Fibroblast of the aortic adventitia (primary cell): ENCODE data around the gene TRABD2B. TPM values are rescaled to one million over a fixed set of nuclear protein-coding genes. Genes with fewer than 3 reads are reported as not detected.

Source experiments
- DNase-seq: peaks from one replicate; pipeline ENCODE4 v3.0.0-alpha.2; 2010; ENCODE audit warnings: low read depth
- H3K4me3 ChIP-seq: 2 replicates; pipeline ENCODE4 v1.5.1; 2011; ENCODE audit warnings: low read depth, mild to moderate bottlenecking, control low read depth, low read length, moderate library complexity
- total RNA-seq: library from RNA; depleted of rRNA; stranded (reverse); fragments of >200 nt; gene quantifications from 2 replicates; pipeline ENCODE4 v1.2.3, GENCODE V29; 2012; ENCODE audit warnings: low replicate concordance
- TF ChIP-seq, protein P1 (sequence below): IDR thresholded peaks from 2 replicates; pipeline ENCODE4 v1.5.1; 2011; ENCODE audit warnings: mild to moderate bottlenecking, low read length, control low read depth, inconsistent platforms; ENCODE audit not compliant: insufficient read depth

The TRABD2B gene
- total RNA-seq, 1 donor, result under 0.01 TPM

- no peak for DNase-seq
- TF ChIP-seq, protein P1, sequence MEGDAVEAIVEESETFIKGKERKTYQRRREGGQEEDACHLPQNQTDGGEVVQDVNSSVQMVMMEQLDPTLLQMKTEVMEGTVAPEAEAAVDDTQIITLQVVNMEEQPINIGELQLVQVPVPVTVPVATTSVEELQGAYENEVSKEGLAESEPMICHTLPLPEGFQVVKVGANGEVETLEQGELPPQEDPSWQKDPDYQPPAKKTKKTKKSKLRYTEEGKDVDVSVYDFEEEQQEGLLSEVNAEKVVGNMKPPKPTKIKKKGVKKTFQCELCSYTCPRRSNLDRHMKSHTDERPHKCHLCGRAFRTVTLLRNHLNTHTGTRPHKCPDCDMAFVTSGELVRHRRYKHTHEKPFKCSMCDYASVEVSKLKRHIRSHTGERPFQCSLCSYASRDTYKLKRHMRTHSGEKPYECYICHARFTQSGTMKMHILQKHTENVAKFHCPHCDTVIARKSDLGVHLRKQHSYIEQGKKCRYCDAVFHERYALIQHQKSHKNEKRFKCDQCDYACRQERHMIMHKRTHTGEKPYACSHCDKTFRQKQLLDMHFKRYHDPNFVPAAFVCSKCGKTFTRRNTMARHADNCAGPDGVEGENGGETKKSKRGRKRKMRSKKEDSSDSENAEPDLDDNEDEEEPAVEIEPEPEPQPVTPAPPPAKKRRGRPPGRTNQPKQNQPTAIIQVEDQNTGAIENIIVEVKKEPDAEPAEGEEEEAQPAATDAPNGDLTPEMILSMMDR, result peak; percentile 32
- no peak overlapping the region for H3K4me3 ChIP-seq
Observed at GRCh38 chr1:47755101-47755990, 241.8 kb downstream of the TRABD2B start.

DNA sequence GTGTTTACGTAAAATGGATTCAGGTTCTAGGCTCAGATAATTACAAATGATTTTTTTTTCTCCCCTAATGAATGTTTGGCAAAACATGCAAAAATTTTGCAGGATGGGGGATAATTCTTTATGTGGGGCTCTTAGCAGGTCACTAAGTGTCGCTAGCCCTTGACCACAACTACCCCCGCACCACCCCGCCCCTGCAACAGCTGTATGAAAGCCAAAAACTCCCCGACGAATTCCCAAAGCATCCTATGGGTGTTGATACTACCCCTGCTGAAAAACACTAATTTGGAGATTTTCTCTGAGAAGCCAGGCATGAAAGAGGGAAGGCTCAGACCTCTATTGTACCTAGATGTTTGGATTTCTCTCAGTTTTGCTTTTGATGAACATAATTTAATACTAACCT lies 243.0 kb downstream of the TRABD2B start:
- no peak for DNase-seq
- TF ChIP-seq, protein P1, result no peak
- H3K4me3 ChIP-seq, result no peak overlapping the region

- no peak for DNase-seq
- TF ChIP-seq, protein P1, result no peak
Observed at GRCh38 chr1:47753808-47754207, 243.4 kb downstream of the TRABD2B start.

GRCh38 chr1:47752559-47752958 lies 244.6 kb downstream of the TRABD2B start:
- no peak overlapping the region for H3K4me3 ChIP-seq
- TF ChIP-seq, protein P1, result no peak
- no peak for DNase-seq

More at GRCh38 chr1:47753808-47754207, 243.4 kb downstream of the TRABD2B start:
- no peak overlapping the region for H3K4me3 ChIP-seq

DNA sequence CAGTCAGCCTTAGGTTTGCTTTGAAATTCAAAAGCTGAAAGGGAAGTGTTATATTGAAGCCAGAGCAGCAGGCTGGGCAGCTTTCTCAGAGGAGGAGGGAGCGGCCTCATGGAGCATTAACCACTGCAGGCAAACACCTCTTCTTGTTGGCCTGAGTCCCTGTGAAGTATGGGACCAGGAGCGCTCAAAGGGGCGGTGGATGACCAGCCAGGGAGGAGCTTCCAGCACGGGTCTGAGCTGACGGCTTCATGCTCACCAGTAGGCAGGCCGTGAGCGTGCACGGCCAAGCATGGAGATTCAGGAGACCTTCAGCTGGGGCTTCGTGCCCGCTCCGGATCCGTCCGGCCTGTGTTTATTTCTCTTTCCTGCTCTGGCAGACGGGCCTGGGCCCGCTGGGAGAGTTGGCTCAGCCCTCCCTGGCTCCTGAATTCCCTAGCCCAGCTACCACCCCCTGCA lies 245.2 kb downstream of the TRABD2B start:
- peak; percentile 20 for DNase-seq
- no peak overlapping the region for H3K4me3 ChIP-seq
- TF ChIP-seq, protein P1, result no peak

DNA sequence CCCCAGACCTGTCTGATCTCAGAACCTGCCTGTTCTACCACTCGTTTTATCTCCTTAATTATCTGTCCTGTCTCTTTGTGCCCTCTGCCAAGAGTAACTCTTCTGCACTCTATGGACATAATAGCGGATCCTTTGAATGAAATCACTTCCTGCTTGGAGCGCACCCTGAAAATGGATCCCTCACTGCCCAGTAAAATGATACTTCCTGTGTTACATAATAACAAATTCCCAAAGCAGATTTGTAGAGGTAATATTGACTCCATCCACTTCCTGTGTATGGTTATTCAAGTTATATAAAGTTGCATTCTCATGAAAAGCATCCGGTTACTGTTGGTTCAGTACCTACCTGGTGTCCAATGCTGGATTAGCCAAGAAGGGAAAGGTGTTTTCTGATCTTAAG lies 246.0 kb downstream of the TRABD2B start:
- DNase-seq, result no peak
- H3K4me3 ChIP-seq, result no peak overlapping the region
- TF ChIP-seq, protein P1, result no peak
